Activated T-helper 2 cell treated with anti-CD3 and anti-CD28 coated beads, Interferon-gamma antibody, Interleukin-2, Interleukin-4, amounts not matched to agents 10 μg/mL and 5 μg/mL and 100 μg/mL, durations not matched to agents 14 hours and 24 hours and 36 hours (primary cell): Measurements from ENCODE around the gene AGAP6. TPM values are rescaled to one million over a fixed set of nuclear protein-coding genes. Genes with fewer than 3 reads are reported as not detected.
"Not testable (repeated sequence)": the region's sequence is repeated elsewhere in the genome, so short reads cannot be mapped to it uniquely, and the experiment has no call there.

Source experiments
- DNase-seq: peaks from one replicate; pipeline ENCODE4 v3.0.0; 2021; ENCODE audit warnings: low spot score
- H3K27ac Mint-ChIP-seq: one replicate; pipeline ENCODE4 v1.8.0; 2021; ENCODE audit warnings: mixed read lengths
- H3K27me3 Mint-ChIP-seq: one replicate; pipeline ENCODE4 v1.8.0; 2021; ENCODE audit warnings: low read depth, mixed read lengths
- H3K36me3 Mint-ChIP-seq: one replicate; pipeline ENCODE4 v1.8.0; 2021; ENCODE audit warnings: low read depth, mixed read lengths
- H3K4me1 Mint-ChIP-seq: one replicate; pipeline ENCODE4 v1.8.0; 2021; ENCODE audit warnings: low read depth, mixed read lengths
- H3K4me3 Mint-ChIP-seq: one replicate; pipeline ENCODE4 v1.8.0; 2021; ENCODE audit warnings: low read depth, mild to moderate bottlenecking, moderate library complexity, mixed read lengths
- H3K9me3 Mint-ChIP-seq: one replicate; pipeline ENCODE4 v1.8.0; 2021; ENCODE audit warnings: mixed read lengths
- intact Hi-C: fragments of 100-400 bp; cut with micrococcal nuclease; formaldehyde crosslinking; loops from one replicate; pipeline ENCODE4 v1.15.1; 2023
- total RNA-seq: library from RNA; stranded (reverse); gene quantifications from 2 replicates; pipeline ENCODE4 v1.2.3, GENCODE V29; 2022

The AGAP6 gene
- total RNA-seq, 1 donor from 2014 or later: 22.5 TPM

DNA sequence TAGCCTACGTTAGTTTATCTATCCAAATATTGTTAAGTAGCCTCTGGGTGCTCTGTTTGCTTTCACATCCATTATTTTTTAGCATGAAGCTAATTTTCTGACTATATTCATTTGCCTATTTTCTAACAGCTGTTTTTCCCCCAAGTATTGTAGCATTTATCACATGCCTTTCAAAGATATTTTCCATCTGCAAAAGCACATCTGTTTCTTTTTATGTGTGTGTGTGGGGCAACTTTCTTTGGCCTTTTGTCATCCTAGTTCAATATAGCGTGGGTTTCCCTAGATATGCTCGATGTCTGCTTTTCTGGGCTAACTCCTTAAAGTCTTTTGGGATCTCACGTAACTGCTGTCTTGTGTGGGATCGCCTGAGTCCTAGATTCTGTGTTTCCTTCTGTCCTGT is 7.1 kb downstream of the AGAP6 start:
- H3K27ac Mint-ChIP-seq, intact Hi-C loops, H3K9me3 Mint-ChIP-seq, H3K27me3 Mint-ChIP-seq, DNase-seq, H3K4me1 Mint-ChIP-seq, H3K4me3 Mint-ChIP-seq: not testable (repeated sequence)
- peaks cover 15% of the 10 kb centered on the region for H3K36me3 Mint-ChIP-seq

DNA sequence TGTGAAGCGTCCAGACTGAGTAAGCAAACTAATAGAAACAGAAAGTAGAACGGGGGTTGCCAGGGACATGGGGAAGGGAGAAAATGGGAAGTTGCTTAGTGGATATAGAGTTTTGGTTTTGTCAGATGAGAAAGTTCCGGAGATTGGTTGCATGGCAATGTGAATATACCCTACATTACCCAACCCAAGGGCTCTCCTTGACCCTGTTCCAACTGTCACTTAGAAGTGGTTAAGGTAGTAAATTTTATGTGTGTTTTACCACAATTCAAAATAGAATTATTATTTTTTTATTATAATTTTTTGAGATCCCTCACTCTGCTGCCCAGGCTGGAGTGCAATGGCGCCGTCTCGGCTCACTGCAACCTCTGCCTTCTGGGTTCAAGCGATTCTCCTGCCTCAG is 25.8 kb downstream of the AGAP6 start:
- H3K27me3 Mint-ChIP-seq, H3K36me3 Mint-ChIP-seq, H3K9me3 Mint-ChIP-seq: not testable (repeated sequence)

DNA sequence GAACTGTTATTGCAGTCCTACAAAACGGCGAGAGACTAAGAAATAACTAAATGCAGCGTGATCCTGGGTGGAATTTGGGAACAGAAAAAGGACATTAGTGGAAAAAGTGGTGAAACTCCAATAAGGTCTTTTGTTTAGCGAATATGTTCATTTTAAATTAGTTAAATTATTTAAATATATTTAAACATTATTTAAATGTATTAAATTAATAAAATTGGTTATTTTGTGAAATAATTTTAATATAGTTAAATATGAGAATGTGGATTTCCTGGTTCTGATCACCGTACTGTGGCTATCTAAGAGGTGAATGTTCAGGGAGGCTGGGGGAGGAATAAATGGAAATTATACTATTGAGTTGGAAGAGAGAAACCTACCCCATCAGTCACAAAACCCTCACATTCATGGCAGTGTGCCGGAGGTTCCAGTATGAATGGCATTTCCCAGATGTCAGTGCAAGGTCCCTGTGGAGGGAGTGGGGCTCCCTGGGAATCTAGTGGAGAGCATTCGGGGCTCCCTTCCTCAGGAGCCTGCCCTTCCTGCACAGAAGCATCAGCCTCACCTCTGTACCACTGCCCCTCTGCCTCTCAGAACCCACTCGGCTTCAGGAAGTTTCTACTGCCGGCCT is 27.5 kb downstream of the AGAP6 start:
- H3K4me3 Mint-ChIP-seq, H3K27me3 Mint-ChIP-seq, H3K27ac Mint-ChIP-seq, DNase-seq, H3K9me3 Mint-ChIP-seq, intact Hi-C loops, H3K36me3 Mint-ChIP-seq, H3K4me1 Mint-ChIP-seq: not testable (repeated sequence)

More for the DNA sequence above, 25.8 kb downstream of the AGAP6 start:
- H3K27ac Mint-ChIP-seq, intact Hi-C loops, H3K4me3 Mint-ChIP-seq, H3K4me1 Mint-ChIP-seq, DNase-seq: not testable (repeated sequence)

DNA sequence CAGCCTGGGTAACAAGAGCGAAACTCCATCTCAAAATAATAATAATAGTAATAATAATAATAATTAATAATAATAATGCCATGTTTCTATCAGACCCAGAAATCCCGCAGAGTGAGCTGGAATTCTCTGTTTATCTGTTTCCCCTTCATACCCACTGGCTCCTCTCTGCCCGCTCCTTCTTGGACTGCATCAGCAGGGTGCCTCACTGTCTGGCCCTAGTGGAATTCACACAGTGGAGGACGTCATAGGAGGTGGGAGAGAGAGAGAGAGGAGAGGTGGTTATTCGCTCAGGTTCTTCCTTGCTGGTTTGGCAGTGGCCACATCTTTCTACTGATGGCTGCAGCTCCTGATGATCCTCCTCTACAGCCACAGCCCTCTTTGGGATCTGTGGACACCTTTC is 28.7 kb downstream of the AGAP6 start:
- H3K36me3 Mint-ChIP-seq, H3K27me3 Mint-ChIP-seq, H3K27ac Mint-ChIP-seq, H3K4me1 Mint-ChIP-seq, intact Hi-C loops, H3K4me3 Mint-ChIP-seq, H3K9me3 Mint-ChIP-seq, DNase-seq: not testable (repeated sequence)

DNA sequence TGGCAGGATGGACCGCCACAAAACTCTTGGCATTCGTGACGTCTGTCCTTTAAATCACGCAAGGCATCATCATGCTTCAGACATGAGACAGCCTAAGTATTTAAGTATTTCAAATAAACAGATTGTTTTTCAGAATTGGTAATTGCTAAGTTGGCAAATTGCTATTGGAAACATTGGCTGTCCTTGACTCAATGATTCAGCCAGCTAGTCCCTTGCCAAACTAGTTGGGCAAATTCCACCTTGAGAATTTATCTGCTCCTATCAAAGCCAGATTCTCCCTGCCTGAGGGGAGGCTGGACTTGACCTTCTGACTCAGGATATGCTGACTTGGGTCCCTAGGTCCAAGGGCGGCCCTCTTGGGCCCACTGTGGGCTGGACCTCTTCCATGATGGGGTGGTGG is 29.4 kb downstream of the AGAP6 start:
- intact Hi-C loops, H3K9me3 Mint-ChIP-seq, H3K27me3 Mint-ChIP-seq: not testable (repeated sequence)

DNA sequence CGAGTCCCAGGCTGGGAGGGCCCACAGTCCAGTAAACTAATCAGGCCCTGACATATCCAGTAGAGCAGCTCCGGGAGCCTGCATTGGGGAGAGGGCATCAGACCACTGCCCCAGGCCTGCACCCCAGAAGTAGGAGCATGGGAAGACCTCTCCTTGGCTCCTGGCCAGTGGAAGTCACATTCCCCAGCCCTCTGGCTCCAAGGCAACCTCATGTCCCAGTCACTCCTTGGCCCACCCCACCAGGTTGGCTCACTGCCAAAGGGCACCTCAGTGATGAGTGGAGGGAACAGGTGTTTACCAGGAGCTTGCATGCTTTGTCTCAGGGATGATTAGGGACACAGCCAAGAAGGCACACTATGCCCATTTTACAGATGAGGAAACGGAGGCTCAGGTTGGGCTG is 31.1 kb downstream of the AGAP6 start:
- H3K36me3 Mint-ChIP-seq, H3K27me3 Mint-ChIP-seq, H3K9me3 Mint-ChIP-seq: not testable (repeated sequence)

More for the DNA sequence above, 29.4 kb downstream of the AGAP6 start:
- H3K4me3 Mint-ChIP-seq, H3K4me1 Mint-ChIP-seq, DNase-seq, H3K27ac Mint-ChIP-seq, H3K36me3 Mint-ChIP-seq: not testable (repeated sequence)

DNA sequence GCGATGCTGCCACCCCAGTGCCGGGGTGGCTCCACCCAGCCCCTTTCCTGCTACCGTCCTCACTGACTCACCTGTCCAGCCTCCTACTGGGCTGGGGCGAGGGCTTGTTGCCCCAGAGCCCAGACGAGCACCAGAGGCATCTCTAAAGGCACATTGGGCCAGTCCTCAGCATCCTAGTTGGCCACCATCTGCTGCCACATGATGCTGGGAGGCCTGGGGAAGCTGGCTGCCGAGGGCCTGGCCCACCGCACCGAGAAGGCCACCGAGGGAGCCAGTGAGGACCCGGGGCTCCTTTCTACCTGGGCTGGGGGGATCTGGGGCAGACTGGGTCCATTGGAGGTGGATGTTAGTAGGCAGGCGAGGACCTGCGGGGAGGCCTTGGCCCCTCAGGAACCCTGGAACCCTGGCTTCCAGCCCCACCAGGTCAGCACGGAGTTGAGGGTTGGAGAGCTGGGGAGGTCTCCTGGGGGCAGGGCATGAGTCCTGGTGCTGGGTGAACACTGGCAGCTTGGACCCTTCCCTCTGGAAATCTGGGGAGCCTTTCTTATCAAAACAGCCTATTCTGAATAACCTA is 32.3 kb downstream of the AGAP6 start:
- H3K4me1 Mint-ChIP-seq, H3K27me3 Mint-ChIP-seq, H3K36me3 Mint-ChIP-seq, H3K27ac Mint-ChIP-seq, H3K9me3 Mint-ChIP-seq, H3K4me3 Mint-ChIP-seq, DNase-seq, intact Hi-C loops: not testable (repeated sequence)

More for the DNA sequence above, 31.1 kb downstream of the AGAP6 start:
- H3K4me3 Mint-ChIP-seq, H3K4me1 Mint-ChIP-seq, H3K27ac Mint-ChIP-seq, intact Hi-C loops, DNase-seq: not testable (repeated sequence)

DNA sequence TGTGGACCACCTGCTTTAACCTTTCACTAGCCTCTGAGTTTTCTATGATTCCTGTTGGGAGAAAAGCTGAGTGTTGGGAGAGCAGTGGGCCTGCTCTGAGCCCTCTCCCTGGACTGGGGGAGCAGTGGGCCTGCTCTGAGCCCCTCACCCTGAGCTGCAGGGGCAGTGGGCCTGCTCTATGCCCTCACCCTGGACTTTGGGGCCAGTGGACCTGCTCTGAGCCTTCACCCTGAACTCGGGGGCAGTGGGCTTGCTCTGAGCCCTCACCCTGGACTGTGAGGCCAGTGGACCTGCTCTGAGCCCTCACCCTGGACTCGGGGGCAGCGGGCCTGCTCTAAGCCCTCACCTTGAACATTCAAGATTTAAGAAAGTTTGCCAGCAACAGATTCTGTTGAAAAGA is 33.4 kb downstream of the AGAP6 start:
- no peak overlapping the region for H3K4me3 Mint-ChIP-seq
- H3K27ac Mint-ChIP-seq: no peak overlapping the region
- H3K4me1 Mint-ChIP-seq: no peaks in the 10 kb centered on the region

DNA sequence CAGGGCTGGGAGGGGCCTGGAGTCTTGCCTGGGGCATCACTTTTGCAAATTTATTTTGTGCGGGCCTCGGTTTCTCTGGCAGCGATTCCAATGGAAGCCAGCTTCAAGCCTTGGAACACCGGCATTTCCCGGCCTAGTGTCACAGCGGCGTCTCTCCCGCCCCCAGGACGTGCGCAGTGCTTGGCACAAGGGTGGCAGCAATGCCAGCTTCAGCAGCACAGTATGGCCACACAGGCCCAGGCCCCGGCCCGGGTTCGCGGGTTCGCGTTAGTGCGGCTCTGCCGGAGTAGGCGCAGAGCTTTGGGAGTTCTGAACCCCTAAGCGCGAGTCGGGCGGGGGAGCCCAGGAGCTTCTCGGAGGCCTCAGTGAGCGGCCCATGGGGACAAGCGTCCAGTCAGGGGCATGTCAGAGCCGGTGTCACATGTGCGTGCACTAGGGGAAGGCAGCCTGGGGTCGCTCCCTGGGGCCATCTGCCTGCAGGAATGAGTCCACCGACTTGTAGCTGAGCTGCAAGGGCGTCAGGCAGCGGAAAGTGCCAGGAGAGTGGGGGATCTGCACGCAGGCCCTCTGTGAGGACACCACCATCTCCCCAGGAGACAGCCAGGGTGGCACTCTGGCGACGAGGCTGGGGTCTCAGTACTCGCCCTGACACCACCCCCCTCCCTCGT is 36.6 kb downstream of the AGAP6 start:
- intact Hi-C loops, H3K4me3 Mint-ChIP-seq: not testable (repeated sequence)

More for the DNA sequence above, 33.4 kb downstream of the AGAP6 start:
- Mint-ChIP-seq H3K36me3 (no peaks in the 10 kb centered on the region), H3K27me3 (peaks cover 17% of the 10 kb centered on the region), H3K9me3 (no peaks in the 10 kb centered on the region)
- no peak for DNase-seq
- intact Hi-C loops: no loop called here

DNA sequence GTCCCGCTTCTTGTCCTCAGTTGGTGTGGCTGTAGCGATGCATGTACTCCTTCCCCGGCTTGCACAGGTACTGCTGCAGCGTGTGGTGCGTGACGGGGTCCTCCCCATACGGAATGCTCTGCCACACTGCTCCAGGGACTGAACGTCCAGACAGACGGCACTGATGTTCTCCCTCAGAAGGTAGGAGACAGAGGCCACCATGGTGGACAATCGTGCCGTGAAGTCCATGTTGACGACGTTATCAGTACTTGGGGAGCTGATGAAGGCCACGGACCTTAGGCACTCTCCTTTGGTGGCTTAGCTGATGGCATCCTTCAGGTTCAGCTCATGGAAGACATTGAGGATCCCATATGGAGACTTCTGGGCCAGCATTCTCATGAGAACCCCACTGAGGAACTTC is 37.4 kb downstream of the AGAP6 start:
- Mint-ChIP-seq H3K27ac (no peak overlapping the region), H3K9me3 (no peaks in the 10 kb centered on the region), H3K4me3 (no peak overlapping the region), H3K4me1 (no peaks in the 10 kb centered on the region), H3K36me3 (no peaks in the 10 kb centered on the region), H3K27me3 (peaks cover 17% of the 10 kb centered on the region)
- intact Hi-C loops: no loop called here
- DNase-seq: no peak

More for the DNA sequence above, 36.6 kb downstream of the AGAP6 start:
- not testable (repeated sequence) for H3K4me1 Mint-ChIP-seq, DNase-seq, H3K9me3 Mint-ChIP-seq, H3K27ac Mint-ChIP-seq, H3K36me3 Mint-ChIP-seq
- peaks cover 17% of the 10 kb centered on the region for H3K27me3 Mint-ChIP-seq

DNA sequence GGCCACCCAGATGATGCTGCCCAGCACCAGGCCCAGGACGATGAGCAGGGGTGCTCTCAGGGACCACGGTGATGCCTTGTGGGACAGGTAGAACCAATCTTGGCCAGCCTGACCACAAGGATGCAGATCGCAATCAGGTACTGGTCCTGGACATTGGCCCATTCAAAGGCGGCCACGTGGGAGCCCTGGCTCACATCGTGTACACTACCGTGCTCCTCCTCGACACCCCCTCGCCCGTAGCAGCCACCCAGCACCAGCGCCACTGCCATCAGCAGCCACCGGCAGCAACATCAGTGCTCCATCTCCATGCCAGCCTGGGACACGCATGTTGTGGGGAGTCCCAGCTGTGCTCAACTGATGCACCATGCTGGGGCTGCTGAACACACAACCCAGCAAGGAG is 39.0 kb downstream of the AGAP6 start:
- no peak overlapping the region for H3K4me3 Mint-ChIP-seq
- H3K4me1 Mint-ChIP-seq: no peaks in the 10 kb centered on the region
- H3K27me3 Mint-ChIP-seq: peaks cover 17% of the 10 kb centered on the region
- intact Hi-C loops: no loop called here
- no peak overlapping the region for H3K27ac Mint-ChIP-seq
- no peaks in the 10 kb centered on the region for H3K9me3 Mint-ChIP-seq
- DNase-seq: no peak
- no peaks in the 10 kb centered on the region for H3K36me3 Mint-ChIP-seq

DNA sequence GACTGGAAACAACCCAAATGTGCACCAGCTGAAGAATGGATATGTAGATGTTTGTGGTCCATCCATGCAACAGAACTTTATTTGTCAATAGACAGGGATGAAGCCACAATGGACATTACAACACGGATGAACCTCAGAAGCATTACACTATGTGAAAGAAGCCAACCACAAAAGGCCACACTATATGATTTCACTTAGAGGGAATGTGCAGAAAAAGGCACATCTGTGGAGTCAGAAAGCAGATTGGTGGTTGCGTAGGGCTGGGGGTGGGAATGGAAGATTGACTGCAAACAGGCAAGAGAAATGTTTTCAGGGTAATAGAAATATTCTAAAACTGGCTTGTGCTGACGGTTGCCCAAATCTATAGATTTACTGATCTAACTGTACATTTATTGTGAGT is 45.3 kb downstream of the AGAP6 start:
- Mint-ChIP-seq H3K27ac (no peak overlapping the region), H3K4me1 (no peaks in the 10 kb centered on the region), H3K36me3 (no peaks in the 10 kb centered on the region), H3K27me3 (peaks cover 6% of the 10 kb centered on the region), H3K9me3 (no peaks in the 10 kb centered on the region), H3K4me3 (no peak overlapping the region)
- DNase-seq: no peak
- intact Hi-C loops: no loop called here

DNA sequence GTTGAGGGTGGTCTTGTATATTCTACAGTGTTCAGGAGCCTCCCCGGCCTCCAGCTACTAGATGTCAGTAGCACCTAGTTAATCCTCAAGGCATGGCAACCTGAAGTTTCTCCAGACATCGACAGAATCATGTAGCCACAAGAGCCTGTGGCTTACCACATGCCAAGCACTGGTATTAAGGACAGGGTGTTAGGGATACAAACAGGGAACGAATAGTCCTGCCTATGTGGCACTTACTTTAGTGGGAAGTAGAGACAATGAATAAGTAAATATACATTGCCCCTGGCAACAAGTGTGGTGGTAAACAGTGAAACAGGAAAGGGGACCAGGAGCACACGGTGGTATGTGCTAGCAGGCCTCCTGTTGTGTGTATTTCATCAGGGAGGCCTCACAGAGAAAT is 47.1 kb downstream of the AGAP6 start:
- H3K36me3 Mint-ChIP-seq, H3K27ac Mint-ChIP-seq, DNase-seq, H3K27me3 Mint-ChIP-seq, intact Hi-C loops, H3K9me3 Mint-ChIP-seq, H3K4me3 Mint-ChIP-seq, H3K4me1 Mint-ChIP-seq: not testable (repeated sequence)
